Measurements from ENCODE around the gene GOSR2.
"Not testable (repeated sequence)": the region's sequence is repeated elsewhere in the genome, so short reads cannot be mapped to it uniquely, and the experiment has no call there.

Gene GOSR2

DNA sequence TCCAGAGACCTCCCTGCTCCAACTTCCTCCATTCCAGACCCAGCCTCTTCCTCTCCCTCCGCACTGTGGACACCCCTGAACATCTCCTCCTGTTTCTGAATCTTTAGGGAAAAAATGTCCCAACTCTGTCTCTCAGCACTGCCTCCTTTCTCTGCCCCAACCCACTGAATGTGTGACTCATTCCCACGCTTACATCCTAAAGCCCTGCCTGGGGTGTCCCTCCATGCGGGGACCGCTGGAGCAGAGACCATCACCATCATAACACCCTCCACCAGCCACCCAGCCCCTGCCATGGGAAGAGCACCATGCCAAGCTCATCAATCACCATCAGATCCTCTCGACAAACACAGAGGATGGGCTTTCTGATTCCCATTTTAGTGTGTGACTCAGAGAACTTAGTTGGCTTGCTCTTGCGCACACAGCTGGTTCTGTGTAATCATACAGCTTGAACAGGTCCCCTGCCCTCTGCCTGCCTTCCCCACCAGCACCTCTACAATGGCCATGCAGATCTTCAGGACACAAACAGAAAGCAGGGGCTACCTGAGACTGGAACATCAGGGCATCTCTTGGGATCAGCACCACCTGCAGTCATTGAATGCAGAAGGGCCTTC, 45.4 kb downstream of the GOSR2 start:
- DNase-seq, result no peak

- DNase-seq, result no peak
Measured at GRCh38 chr17:46968896-46969295, 45.9 kb downstream of the GOSR2 start.

DNA sequence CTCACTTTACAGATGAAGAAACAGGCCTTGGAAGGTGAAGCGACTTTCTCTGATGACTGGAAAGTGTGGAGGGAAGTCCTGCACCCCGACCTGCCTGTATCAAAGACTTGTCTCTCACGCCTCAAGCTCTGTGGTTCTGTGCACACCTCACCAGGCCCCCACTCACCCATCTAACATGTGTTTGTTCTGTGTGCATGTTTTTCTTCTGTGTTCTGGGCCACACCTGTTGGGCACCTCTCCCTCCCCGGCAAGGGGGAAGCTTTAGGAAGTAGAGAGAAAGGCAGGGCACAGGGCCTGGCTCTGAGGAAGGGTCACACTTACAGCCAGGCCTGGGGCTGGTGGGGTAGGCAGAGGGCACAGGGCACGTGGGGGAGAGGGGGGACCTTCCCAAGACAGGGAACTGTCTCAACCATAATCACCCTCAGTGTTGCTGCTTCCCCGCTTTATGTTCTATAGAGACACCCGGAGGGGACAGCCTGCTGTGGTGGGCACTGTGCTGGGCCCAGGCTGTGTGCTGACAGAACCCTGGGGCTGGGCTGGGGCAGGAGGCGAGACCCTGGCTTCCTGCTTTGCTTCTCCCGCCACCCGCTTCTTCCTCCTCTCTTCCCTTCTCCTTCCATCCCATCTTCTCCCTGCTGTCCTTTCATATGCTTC, 48.8 kb downstream of the GOSR2 start:
- DNase-seq, result no peak

GRCh38 chr17:46972346-46972745, 49.4 kb downstream of the GOSR2 start:
- no peak for DNase-seq

DNA sequence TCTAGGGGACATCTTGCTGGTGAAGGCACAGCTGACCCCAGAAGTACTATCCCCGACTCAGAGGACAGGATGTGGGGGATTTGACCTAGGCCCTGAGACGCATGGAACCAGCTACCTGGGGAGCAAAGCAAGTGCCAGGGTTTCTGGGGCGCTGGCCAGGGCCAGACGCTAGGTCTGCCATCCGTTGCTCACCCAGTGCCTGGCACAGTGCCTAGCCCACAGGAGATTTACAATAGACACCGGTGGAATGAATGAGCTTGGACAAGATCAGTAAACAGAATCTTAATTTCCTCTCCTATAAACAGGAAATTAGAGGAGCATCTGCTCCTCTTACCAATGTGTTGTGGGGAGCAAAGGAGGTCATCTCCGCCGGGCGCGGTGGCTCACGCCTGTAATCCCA, 51.1 kb downstream of the GOSR2 start:
- DNase-seq, result no peak

DNA sequence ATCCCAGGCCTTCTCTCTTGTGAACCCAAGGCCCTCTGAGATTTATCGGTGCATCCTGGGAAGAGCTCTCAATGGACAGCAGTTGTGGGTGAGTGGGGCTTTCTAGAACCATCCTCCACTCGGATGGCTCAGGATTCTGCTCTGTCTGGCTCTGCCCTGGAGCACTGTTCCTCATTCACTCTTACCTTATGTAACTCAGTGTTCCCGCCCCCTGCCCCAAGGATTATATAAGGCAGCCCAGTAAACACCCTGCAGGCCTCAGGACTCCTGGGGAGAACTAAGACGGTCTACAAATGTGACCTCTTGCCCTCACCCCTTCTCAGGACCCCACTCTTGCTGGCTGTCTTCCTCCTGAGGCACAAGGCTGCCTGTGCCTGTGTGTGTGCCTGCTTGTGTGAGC, 52.3 kb downstream of the GOSR2 start:
- DNase-seq, result no peak

- DNase-seq, result no peak
Measured at GRCh38 chr17:46976626-46977270, 53.8 kb downstream of the GOSR2 start.

DNA sequence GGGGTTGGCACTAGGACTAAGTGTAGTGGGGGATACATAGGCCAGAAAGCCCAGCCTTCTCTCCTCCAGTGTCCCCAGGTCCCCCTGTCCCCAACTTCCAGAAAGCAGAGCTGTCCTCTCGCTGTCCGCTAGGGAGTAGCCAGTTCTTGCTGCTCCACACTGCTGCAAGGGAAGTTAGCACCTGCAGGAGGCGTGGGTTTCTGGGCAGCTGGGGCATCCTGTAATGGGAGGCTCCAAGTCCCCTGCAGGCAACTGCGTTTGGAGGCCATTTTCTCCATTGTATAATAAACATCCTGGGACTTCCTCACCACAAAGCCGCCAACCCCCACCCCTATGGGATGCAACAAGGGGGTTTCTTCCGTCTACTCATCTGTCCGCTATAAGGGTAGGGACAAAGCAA, 54.4 kb downstream of the GOSR2 start:
- no peak for DNase-seq

- no peak for DNase-seq
Measured at GRCh38 chr17:46977750-46978488, 55.0 kb downstream of the GOSR2 start.

GRCh38 chr17:46978489-46979146, 55.7 kb downstream of the GOSR2 start:
- no peak for DNase-seq

DNA sequence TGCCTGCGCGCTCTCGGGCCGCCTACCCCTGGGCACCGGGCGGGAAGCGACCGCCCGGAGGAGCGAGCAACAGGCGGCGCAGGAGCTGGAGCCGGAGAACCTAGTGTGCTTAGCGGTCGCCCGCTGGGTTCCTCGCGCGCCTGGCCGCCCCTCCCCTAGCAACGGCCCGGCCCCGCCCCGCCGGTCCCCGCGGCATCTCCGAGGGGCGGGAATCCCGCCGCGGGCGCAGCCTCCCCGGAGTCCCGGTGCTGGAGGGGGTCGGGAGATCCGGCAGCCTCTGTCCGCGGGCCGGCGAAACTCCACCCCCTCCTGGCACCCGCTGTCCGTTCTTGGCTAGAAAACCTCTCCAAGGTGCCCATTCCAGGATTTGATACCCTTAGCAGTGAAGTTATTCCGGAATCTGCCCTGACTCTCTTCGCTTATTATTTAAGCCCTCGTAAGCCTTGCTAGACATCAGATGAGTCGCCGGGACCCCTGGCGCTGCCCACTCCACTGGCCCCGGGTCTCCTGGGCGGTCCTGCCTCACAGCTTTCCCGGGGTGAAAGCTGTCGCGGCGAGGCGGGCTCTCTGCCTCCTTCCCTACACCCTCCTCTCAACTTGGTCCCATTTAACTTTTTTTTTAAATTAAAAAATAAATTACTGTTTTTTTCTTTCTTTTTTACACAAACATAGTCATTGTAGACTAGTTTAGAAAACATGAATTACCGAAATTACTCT, 56.3 kb downstream of the GOSR2 start, which contains the start of gene RPRML:
Gene RPRML (minus strand): TSS at position 107 of the 717 bp plus-strand sequence. CDS start 246 bp downstream, outside the sequence.
- DNase-seq, result no peak

DNA sequence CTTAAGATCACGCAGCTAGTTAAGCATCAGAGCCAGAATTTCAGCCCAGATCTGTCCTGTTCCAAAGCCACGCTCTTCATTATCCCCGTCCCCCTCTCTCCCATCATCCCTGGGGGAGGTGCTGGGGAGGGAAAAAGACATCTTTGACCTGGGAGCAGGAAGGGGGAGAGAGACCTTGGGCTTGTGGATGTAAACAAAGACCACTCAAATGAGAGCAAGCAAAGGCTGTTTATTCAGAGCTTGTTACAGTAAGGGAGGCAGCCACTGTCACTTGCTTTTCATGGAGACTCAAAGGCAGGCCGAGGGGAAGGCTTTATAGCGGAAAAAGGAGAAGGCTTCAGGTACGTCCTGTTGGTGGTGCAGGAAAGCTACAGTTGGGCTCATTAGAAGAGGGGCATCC, 59.6 kb downstream of the GOSR2 start:
- no peak for DNase-seq

- no peak for DNase-seq
Measured at GRCh38 chr17:46983782-46984181, 60.8 kb downstream of the GOSR2 start.

GRCh38 chr17:46984341-46984740, 61.4 kb downstream of the GOSR2 start:
- DNase-seq, result no peak

DNA sequence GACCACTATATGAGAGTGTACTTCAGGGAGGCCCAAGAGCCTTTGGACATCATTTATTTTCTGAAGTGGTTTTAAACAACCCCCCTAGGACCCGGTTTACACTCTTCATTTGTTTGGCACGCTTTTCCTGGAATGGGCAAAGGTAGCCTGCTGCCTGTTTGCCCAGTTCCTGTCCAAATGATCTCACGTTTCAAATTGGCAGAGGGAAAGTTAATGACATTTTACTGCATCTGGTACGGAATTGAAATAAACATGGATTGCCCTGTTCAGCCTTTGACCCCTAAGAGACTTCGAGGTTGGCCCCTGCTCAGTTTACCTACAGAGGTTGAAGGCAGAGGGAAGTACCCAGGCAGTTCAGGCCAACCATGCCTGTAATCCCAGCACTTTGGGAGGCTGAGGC, 61.9 kb downstream of the GOSR2 start:
- DNase-seq, result no peak

DNA sequence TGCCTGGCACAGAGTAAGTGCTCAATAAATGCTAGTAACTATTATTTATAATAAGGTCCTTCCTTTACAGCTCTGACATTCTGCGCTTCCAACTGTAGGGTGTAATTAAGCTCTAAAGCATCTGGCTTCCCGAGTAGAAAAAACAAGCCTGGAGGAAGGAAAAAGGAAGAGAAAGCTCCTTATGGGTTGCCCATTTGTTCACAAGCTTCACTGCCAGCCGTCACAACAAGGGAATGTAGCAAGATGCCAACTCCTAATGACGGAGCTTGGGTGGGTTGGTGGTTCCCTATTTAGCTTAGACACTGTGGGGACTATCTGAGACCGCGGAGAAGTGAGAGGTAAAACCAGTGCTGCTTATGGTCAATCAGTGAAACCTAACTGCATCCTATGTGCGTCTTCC, 63.4 kb downstream of the GOSR2 start:
- DNase-seq, result no peak

DNA sequence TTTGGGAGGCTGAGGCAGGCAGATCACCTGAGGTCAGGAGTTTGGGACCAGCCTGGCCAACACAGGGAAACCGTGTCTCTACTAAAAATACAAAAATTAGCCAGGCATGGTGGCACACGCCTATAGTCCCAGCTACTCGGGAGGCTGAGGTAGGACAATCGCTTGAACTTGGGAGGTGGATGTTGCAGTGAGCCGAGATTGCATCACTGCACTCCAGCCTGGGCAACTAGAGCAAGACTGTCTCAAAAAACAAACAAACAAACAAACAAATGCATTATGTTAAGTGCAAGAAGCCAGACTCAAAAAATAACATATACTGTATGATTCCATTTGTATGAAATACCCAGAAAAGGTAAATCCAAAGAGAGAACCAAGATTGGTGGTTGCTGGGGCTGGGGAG, 65.0 kb downstream of the GOSR2 start:
- not testable (repeated sequence) for DNase-seq

- DNase-seq, result no peak
Measured at GRCh38 chr17:46989637-46990431, 66.9 kb downstream of the GOSR2 start.

DNA sequence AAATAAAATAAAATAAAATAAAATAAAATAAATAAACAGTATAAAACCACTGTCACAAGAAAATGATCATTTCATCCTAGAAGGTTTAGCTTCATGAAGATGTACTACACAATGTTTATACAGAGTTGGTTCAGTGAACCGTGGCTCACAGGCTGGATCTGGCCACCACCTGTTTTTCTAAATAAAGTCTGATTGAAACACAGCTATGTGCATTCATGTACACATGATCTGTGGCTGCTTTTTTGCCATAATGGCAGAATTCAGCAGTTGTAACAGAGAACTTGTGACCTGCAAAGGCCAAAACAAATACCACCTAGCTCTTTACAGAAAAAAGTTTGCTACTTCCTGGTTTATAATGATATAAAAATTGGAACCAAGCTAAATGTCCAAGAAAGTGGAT, 68.7 kb downstream of the GOSR2 start:
- no peak for DNase-seq

All from activated CD4-positive, alpha-beta T cell treated with anti-CD3 and anti-CD28 coated beads for 4 hours (primary cell).